K562 (cell line): ENCODE measurements around the gene RNLS. TPM values are rescaled to one million over a fixed set of nuclear protein-coding genes. Genes with fewer than 3 reads are reported as not detected.

Source experiments
- ATAC-seq: fragments of 200-7000 bp; cut with Tn5 transposase; 3 replicates; pipeline ENCODE4 v1.9.1; 2020; ENCODE audit warnings: moderate library complexity
- BruUV-seq: library from RNA; stranded (reverse); fragments of 400-500 nt; replicated peaks from 2 replicates; lab custom pipeline; 2021; lab: Mats Ljungman, UMichigan
- CTCF ChIA-PET: fragments of 300-600 bp; formaldehyde crosslinking; extraction: SDS; loops from one replicate; lab custom pipeline; 2021; ENCODE audit warnings: low intra/inter-chr PET ratio; lab: Yijun Ruan, JAX
- POLR2A ChIA-PET: fragments of 300-600, 350-650 bp; sonication (Branson Sonifier 250); formaldehyde crosslinking; extraction: SDS; loops from one replicate; lab custom pipeline; 2021; ENCODE audit warnings: antibody characterized with exemption, inconsistent platforms; lab: Yijun Ruan, JAX
- DNase-seq, 4 experiments: peaks; one replicate each; pipeline versions ENCODE4 v3.0.0 to v3.0.0-alpha.2; 2011 to 2018; ENCODE audit warnings: low spot score in 3 of 4, mixed read lengths in 3 of 4; ENCODE audit errors: extremely low read depth in 1 of 4
- FAIRE-seq: peaks from 2 replicates; lab custom pipeline; 2011; peaks lifted over from hg19 to GRCh38; lab: Jason Lieb, UNC
- H2AFZ ChIP-seq: 2 replicates; pipeline ENCODE4 v1.6.0; 2011; ENCODE audit warnings: low read depth, low read length, control low read depth, inconsistent platforms
- H3K27ac ChIP-seq: fragments of 200-600 bp; 3 replicates; pipeline ENCODE4 v1.8.0; 2011; ENCODE audit warnings: low read depth, mild to moderate bottlenecking, control low read depth, inconsistent platforms, low read length, moderate library complexity, mixed read lengths; ENCODE audit errors: extremely low read depth
- H3K27me3 ChIP-seq, 2 experiments: fragments of 300-600 bp in 1 of 2; 2 replicates in 1 of 2; 3 replicates in 1 of 2; pipeline versions ENCODE4 v1.6.0 to v1.8.0; 2011; ENCODE audit warnings: inconsistent platforms in 2 of 2, low read length in 2 of 2, mild to moderate bottlenecking in 1 of 2, mixed read lengths in 1 of 2, moderate library complexity in 1 of 2; ENCODE audit not compliant: control insufficient read depth in 2 of 2, insufficient read depth in 2 of 2
- H3K36me3 ChIP-seq: fragments of 300-600 bp; 3 replicates; pipeline ENCODE4 v1.8.0; 2011; ENCODE audit warnings: mild to moderate bottlenecking, low read length, inconsistent platforms; ENCODE audit not compliant: control insufficient read depth, insufficient read depth
- H3K4me1 ChIP-seq, 2 experiments: fragments of 200-600 bp in 1 of 2; replicated peaks in 1 of 2; 2 replicates in 1 of 2; 3 replicates in 1 of 2; pipeline versions ENCODE4 v1.5.1 to v1.8.0; 2011; ENCODE audit warnings: inconsistent platforms in 2 of 2, low read length in 2 of 2, mild to moderate bottlenecking in 1 of 2, mixed read lengths in 1 of 2, moderate library complexity in 1 of 2; ENCODE audit not compliant: control insufficient read depth in 2 of 2, insufficient read depth in 2 of 2
- H3K4me2 ChIP-seq: 2 replicates; pipeline ENCODE4 v1.6.1; 2011; ENCODE audit warnings: low read length, control low read depth, inconsistent platforms, mixed read lengths; ENCODE audit not compliant: insufficient read depth
- H3K4me3 ChIP-seq: fragments of 200-600 bp; sonication (generic), shearing (Covaris generic); 2 replicates; pipeline ENCODE4 v1.5.1; 2016; ENCODE audit warnings: control low read depth, inconsistent platforms
- H3K79me2 ChIP-seq: fragments of 200-600 bp; 3 replicates; pipeline ENCODE4 v1.8.0; 2011; ENCODE audit warnings: low read length, inconsistent platforms; ENCODE audit not compliant: control insufficient read depth, insufficient read depth
- H3K9ac ChIP-seq, 2 experiments: 2 replicates each; pipeline versions ENCODE4 v1.6.0 to v1.6.1; 2011; ENCODE audit warnings: low read depth in 2 of 2, low read length in 2 of 2, control low read depth in 1 of 2, inconsistent platforms in 1 of 2, mild to moderate bottlenecking in 1 of 2, mixed read lengths in 1 of 2; ENCODE audit not compliant: insufficient read depth in 1 of 2
- H3K9me1 ChIP-seq: one replicate; pipeline ENCODE4 v1.6.0; 2011; ENCODE audit warnings: inconsistent platforms, mild to moderate bottlenecking, low read length, moderate library complexity; ENCODE audit not compliant: control insufficient read depth, insufficient read depth
- H3K9me3 ChIP-seq: replicated peaks from 2 replicates; pipeline ENCODE4 v1.5.1; 2011; ENCODE audit warnings: low read depth, low read length, inconsistent platforms; ENCODE audit not compliant: control insufficient read depth, insufficient read depth
- H4K20me1 ChIP-seq: replicated peaks from 2 replicates; pipeline ENCODE4 v1.6.1; 2011; ENCODE audit warnings: low read length, inconsistent platforms, mixed read lengths; ENCODE audit not compliant: control insufficient read depth, insufficient read depth
- BMI1 ChIP-seq: fragments of 150-350 bp; IDR thresholded peaks from 2 replicates; pipeline ENCODE4 v1.6.1; 2014; ENCODE audit warnings: low read length
- FOXA3 ChIP-seq, 2 experiments: fragments of 450-650 bp in 1 of 2; sonication (generic) in 1 of 2; formaldehyde crosslinking; IDR thresholded peaks in 1 of 2; conservative IDR thresholded peaks in 1 of 2; 2 replicates each; pipeline versions ENCODE4 v1.4.0 to v1.8.0; 2020 to 2022; ENCODE audit warnings: mild to moderate bottlenecking in 2 of 2, missing genetic modification reagents in 1 of 2
- HDAC2 ChIP-seq: fragments of 450-650 bp; IDR thresholded peaks from 2 replicates; pipeline ENCODE4 v1.6.1; 2016; ENCODE audit warnings: mild to moderate bottlenecking
- HINFP ChIP-seq: fragments of 450-650 bp; conservative IDR thresholded peaks from 2 replicates; pipeline ENCODE4 v1.6.1; 2016; ENCODE audit warnings: missing genetic modification characterization, low read depth, mild to moderate bottlenecking, control low read depth, missing compliant biosample characterization
- LEF1 ChIP-seq: fragments of 450-650 bp; IDR thresholded peaks from 2 replicates; pipeline ENCODE4 v1.6.1; 2016; ENCODE audit warnings: mild to moderate bottlenecking
- NFIX ChIP-seq: fragments of 250-450 bp; sonication (Bioruptor Pico); IDR thresholded peaks from 2 replicates; pipeline ENCODE4 v1.4.0; 2020; ENCODE audit warnings: low read depth, mild to moderate bottlenecking, moderate library complexity
- TAL1 ChIP-seq: fragments of 450-650 bp; IDR thresholded peaks from 2 replicates; pipeline ENCODE4 v1.6.1; 2016; ENCODE audit warnings: mild to moderate bottlenecking
- TARDBP ChIP-seq: fragments of 450-650 bp; IDR thresholded peaks from 2 replicates; pipeline ENCODE4 v1.6.1; 2016
- TFAP4 ChIP-seq: sonication (generic); formaldehyde crosslinking; IDR thresholded peaks from 2 replicates; pipeline ENCODE4 v1.8.0; 2022; ENCODE audit warnings: missing genetic modification reagents, mild to moderate bottlenecking, moderate library complexity, borderline replicate concordance
- ZHX1 ChIP-seq: fragments of 150-350 bp; conservative IDR thresholded peaks from 2 replicates; pipeline ENCODE4 v1.6.1; 2014; ENCODE audit warnings: low read length
- ZNF592 ChIP-seq: fragments of 450-650 bp; IDR thresholded peaks from 2 replicates; pipeline ENCODE4 v1.6.1; 2017; ENCODE audit warnings: antibody characterized with exemption, mild to moderate bottlenecking
- ZNF699 ChIP-seq: fragments of 250-450 bp; sonication (Bioruptor Pico); IDR thresholded peaks from 2 replicates; pipeline ENCODE4 v1.8.0; 2021; ENCODE audit warnings: mild to moderate bottlenecking, moderate library complexity; ENCODE audit not compliant: insufficient replicate concordance
- ZNF75A ChIP-seq: fragments of 450-650 bp; formaldehyde crosslinking; IDR thresholded peaks from 2 replicates; pipeline ENCODE4 v1.4.0; 2020; ENCODE audit warnings: mild to moderate bottlenecking
- WGBS: fragments of 100-300 bp; shearing (Covaris generic); methylation state at CpG from one replicate; pipeline ENCODE4 v1.1.6; 2016; ENCODE audit warnings: low coverage, mixed read lengths; ENCODE audit not compliant: insufficient coverage; ENCODE audit errors: missing lambda C conversion rate; 5-methylcytosine and 5-hydroxymethylcytosine counted together
- in situ Hi-C: fragments of 300-500 bp; cut with MboI; formaldehyde crosslinking; loops from 4 replicates; pipeline ENCODE4 v1.15.0; 2018; ENCODE audit warnings: inconsistent platforms, mixed read lengths
- intact Hi-C: fragments of 100-400 bp; cut with micrococcal nuclease; formaldehyde crosslinking; loops from 2 replicates; pipeline ENCODE4 v1.14.2; 2022
- polyA plus RNA-seq, 8 experiments: library from polyadenylated mRNA; depleted of rRNA in 4 of 8; stranded (reverse) in 5 of 8; unstranded in 3 of 8; fragments of >200 nt; fragmentation: Nextera tagmentation in 2 of 8; fragmentation: Illumina TruSeq in 1 of 8; extraction: Ambion mirVana in 2 of 8; extraction: Trizol in 1 of 8; gene quantifications; 2 replicates each; pipeline versions ENCODE4 v1.2.1 to v1.2.3, GENCODE V29; 2011 to 2014; ENCODE audit warnings: inconsistent platforms in 1 of 8, missing spikeins in 1 of 8
- total RNA-seq, 7 experiments: library from RNA; depleted of rRNA in 6 of 7; stranded (reverse); fragments of >200 nt in 6 of 7; fragmentation: Illumina TruSeq in 2 of 7; extraction: Trizol in 2 of 7; gene quantifications; 2 replicates each; pipeline versions ENCODE4 v1.2.1 to v1.2.3, GENCODE V29; 2011 to 2021; ENCODE audit warnings: low replicate concordance in 1 of 7

The RNLS gene
- total and polyA plus RNA-seq, 9 of the 15 experiments (the other 6 are each of a cell fraction or from before 2014, with no cell fraction given) = 0.14 to 0.72 (median 0.41) TPM; not detected in 3

- FAIRE-seq = no peak
- CTCF ChIA-PET = no interaction called here
- in situ Hi-C loops = no loop called here
- TF ChIP-seq ZNF75A (CRISPR knock-in tag) (no peak), HDAC2 (no peak), BMI1 (no peak), NFIX (CRISPR knock-in tag) (no peak), ZNF592 (no peak), FOXA3 (CRISPR knock-in tag; conservative IDR thresholded peaks at IDR 0.05 in 1 of 2, IDR thresholded peaks at IDR 0.05 in 1 of 2) (no peak), TAL1 (no peak), TARDBP (no peak), ZNF699 (CRISPR knock-in tag) (no peak), HINFP (tag) (no peak), TFAP4 (CRISPR knock-in tag) (no peak), LEF1 (no peak), ZHX1 (no peak)
Measured at GRCh38 chr10:88226071-88226659, 357.0 kb downstream of the RNLS start.

More at GRCh38 chr10:88226071-88226659, 357.0 kb downstream of the RNLS start:
- H3K9me3 ChIP-seq = no peaks in the 10 kb centered on the region
- H3K9me1 ChIP-seq = no peaks in the 10 kb centered on the region
- no peak for DNase-seq
- BruUV-seq = no TSS peak
- H2AFZ ChIP-seq = no peak overlapping the region
- no peaks in the 10 kb centered on the region for H3K36me3 ChIP-seq
- H4K20me1 ChIP-seq = no peaks in the 10 kb centered on the region
- no peaks in the 10 kb centered on the region for H3K27me3 ChIP-seq
- H3K9ac ChIP-seq = no peak overlapping the region
- H3K4me2 ChIP-seq = no peak overlapping the region
- H3K27ac ChIP-seq = no peak overlapping the region
- no peaks in the 10 kb centered on the region for H3K79me2 ChIP-seq
- H3K4me3 ChIP-seq = no peak overlapping the region
- WGBS = 0% methylated on average over 2 of the region's 2 CpGs
- ATAC-seq = no peak
- POLR2A ChIA-PET = interaction anchor here (1.0 kb wide), 1 partner anchor 13 kb away, joined by 3 read pairs; no protein-coding TSS in a partner anchor
- peaks cover 0 to 3% of the 10 kb centered on the region in 2 experiments; a peak in 1 of 5 replicates for H3K4me1 ChIP-seq
- intact Hi-C loops = no loop called here
